Measurements from ENCODE around the gene TLCD5. TPM values are rescaled to one million over a fixed set of nuclear protein-coding genes. Genes with fewer than 3 reads are reported as not detected.

TLCD5 gene
- total RNA-seq, 2 donors from 2014 or later, result 3.0 to 3.1 TPM

GRCh38 chr11:120337355-120338106, 12.4 kb downstream of the TLCD5 start:
- Histone ChIP-seq H3K9me3 (no peaks in the 10 kb centered on the region), H3K27ac (peak overlapping the region; percentile 89 to 96 (median 95)), H3K4me1 (peaks cover 50% of the 10 kb centered on the region), H3K27me3 (no peaks in the 10 kb centered on the region), H3K36me3 (replicated peaks in 1 of 2; ENCODE audit: insufficient read depth in 1 of 2, low read depth in 2 of 2) (no peaks in the 10 kb centered on the region), H3K4me3 (peak overlapping the region; percentile 73 to 89)
- intact Hi-C loops (cut with DNase I), result no loop called here
- ATAC-seq (no peak), DNase-seq (peak in 2 of 4 donors; percentile 42 to 53)
- WGBS, 2 donors, result 2 to 5% methylated on average over 18 of the region's 18 CpGs
- TF ChIP-seq CTCF (IDR thresholded peaks at IDR 0.05), result no peak
- TF ChIP-seq POLR2A (IDR thresholded peaks at IDR 0.05), result peak in 1 of 3 donors; percentile 27

- WGBS, 2 donors, result 15 to 22% methylated on average over 7 of the region's 7 CpGs
- Histone ChIP-seq H3K4me1 (peaks cover 51% of the 10 kb centered on the region), H3K4me3 (peak overlapping the region in 1 of 2 donors; percentile 73), H3K27me3 (no peaks in the 10 kb centered on the region), H3K27ac (peak overlapping the region; percentile 89 to 96 (median 95)), H3K36me3 (replicated peaks in 1 of 2; ENCODE audit: insufficient read depth in 1 of 2, low read depth in 2 of 2) (no peaks in the 10 kb centered on the region), H3K9me3 (no peaks in the 10 kb centered on the region)
- DNase-seq (no peak), ATAC-seq (no peak)
- intact Hi-C loops (cut with DNase I), result no loop called here
- no peak for TF ChIP-seq POLR2A (IDR thresholded peaks at IDR 0.05)
- no peak for TF ChIP-seq CTCF (IDR thresholded peaks at IDR 0.05)
These were observed 13.2 kb downstream of the TLCD5 start for GRCh38 chr11:120338107-120338933.

- DNase-seq, result peak in 1 of 4 donors; percentile 16
- no peak for TF ChIP-seq POLR2A (IDR thresholded peaks at IDR 0.05)
- 14 to 17% methylated on average over 6 of the region's 6 CpGs for WGBS, 2 donors
These were observed 14.3 kb downstream of the TLCD5 start for GRCh38 chr11:120339394-120339890.

GRCh38 chr11:120340529-120340928, 15.4 kb downstream of the TLCD5 start:
- peaks cover 65% of the 10 kb centered on the region for H3K4me1 ChIP-seq
- H3K36me3 ChIP-seq (replicated peaks in 1 of 2; ENCODE audit: insufficient read depth in 1 of 2, low read depth in 2 of 2), result no peaks in the 10 kb centered on the region
- 6 to 22% methylated on average over 2 of the region's 2 CpGs for WGBS, 2 donors
- DNase-seq (no peak), ATAC-seq (no peak)
- no peaks in the 10 kb centered on the region for H3K9me3 ChIP-seq
- intact Hi-C loops (cut with DNase I), result no loop called here
- peak overlapping the region in 1 of 4 donors; percentile 26 for H3K27ac ChIP-seq
- no peak overlapping the region for H3K4me3 ChIP-seq
- H3K27me3 ChIP-seq, result no peaks in the 10 kb centered on the region
- no peak for TF ChIP-seq POLR2A (IDR thresholded peaks at IDR 0.05)
- TF ChIP-seq CTCF (IDR thresholded peaks at IDR 0.05), result no peak

More at GRCh38 chr11:120339394-120339890, 14.3 kb downstream of the TLCD5 start:
- intact Hi-C loops (cut with DNase I), result no loop called here
- ATAC-seq, result no peak
- Histone ChIP-seq H3K27me3 (no peaks in the 10 kb centered on the region), H3K4me3 (no peak overlapping the region), H3K9me3 (no peaks in the 10 kb centered on the region), H3K27ac (peak overlapping the region in 1 of 4 donors; percentile 95), H3K36me3 (replicated peaks in 1 of 2; ENCODE audit: insufficient read depth in 1 of 2, low read depth in 2 of 2) (no peaks in the 10 kb centered on the region), H3K4me1 (peaks cover 62% of the 10 kb centered on the region)

- Histone ChIP-seq H3K9me3 (no peaks in the 10 kb centered on the region), H3K4me3 (no peak overlapping the region), H3K27me3 (no peaks in the 10 kb centered on the region), H3K4me1 (peaks cover 76% of the 10 kb centered on the region), H3K27ac (no peak overlapping the region), H3K36me3 (replicated peaks in 1 of 2; ENCODE audit: insufficient read depth in 1 of 2, low read depth in 2 of 2) (no peaks in the 10 kb centered on the region)
- intact Hi-C loops (cut with DNase I), result no loop called here
- TF ChIP-seq POLR2A (IDR thresholded peaks at IDR 0.05) (no peak), CTCF (IDR thresholded peaks at IDR 0.05) (no peak)
- no peak for ATAC-seq
- no peak for DNase-seq
- WGBS, 2 donors, result 64 to 65% methylated on average over 3 of the region's 3 CpGs
These were observed 17.1 kb downstream of the TLCD5 start for GRCh38 chr11:120342226-120342625.
